Stimulated activated CD8-positive, alpha-beta memory T cell treated with anti-CD3 and anti-CD28 coated beads, Interleukin-4, amount 100 ng/mL, for 1 hour (primary cell): ENCODE data around the gene SRP9.
"Not testable (repeated sequence)": the region's sequence is repeated elsewhere in the genome, so short reads cannot be mapped to it uniquely, and the experiment has no call there.

ENCODE experiments used
- DNase-seq, 2 donors: peaks; one replicate each; pipeline ENCODE4 v3.0.0-alpha.2; 2020; ENCODE audit warnings: low read depth in 2 of 2, low spot score in 1 of 2

SRP9 gene

DNA sequence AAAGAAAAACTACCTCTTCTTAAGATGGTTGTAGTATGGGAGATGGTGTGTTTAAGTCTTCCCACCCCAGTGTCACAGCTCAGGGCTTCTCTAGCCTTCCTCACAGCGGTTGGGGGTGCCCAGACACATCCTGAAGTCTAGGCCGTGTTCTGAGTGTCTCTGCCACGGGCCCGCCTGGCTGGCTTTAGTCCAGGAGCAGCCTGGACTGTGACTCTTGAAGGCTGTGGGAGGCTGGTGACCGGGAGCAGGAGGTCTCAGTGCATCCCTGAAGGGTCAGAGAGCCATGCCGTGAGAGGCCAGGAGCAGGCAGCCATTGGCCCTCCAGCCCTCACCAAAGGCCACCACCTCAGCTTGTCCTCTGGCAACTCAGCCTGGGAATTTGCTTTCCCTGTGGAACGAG is 36.8 kb downstream of the SRP9 start:
- no peak for DNase-seq

DNA sequence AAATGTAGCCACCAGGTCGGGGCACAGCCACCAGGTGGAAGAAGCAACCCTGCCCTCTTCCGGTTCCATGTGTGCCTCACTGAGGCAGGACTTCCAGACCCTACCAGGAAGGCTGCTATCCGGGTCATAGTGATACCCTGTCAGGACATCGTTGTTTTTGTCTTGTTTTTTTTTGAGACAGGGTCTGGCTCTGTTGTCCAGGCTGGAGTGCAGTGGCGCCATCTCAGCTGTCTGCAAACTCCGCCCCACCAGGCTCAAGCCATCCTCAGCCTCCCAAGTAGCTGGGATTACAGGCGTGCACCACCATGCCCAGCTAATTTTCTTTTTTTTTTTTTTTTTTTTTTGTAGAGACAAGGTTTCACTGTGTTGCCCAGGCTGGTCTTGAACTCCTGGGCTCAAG is 37.5 kb downstream of the SRP9 start:
- not testable (repeated sequence) for DNase-seq

DNA sequence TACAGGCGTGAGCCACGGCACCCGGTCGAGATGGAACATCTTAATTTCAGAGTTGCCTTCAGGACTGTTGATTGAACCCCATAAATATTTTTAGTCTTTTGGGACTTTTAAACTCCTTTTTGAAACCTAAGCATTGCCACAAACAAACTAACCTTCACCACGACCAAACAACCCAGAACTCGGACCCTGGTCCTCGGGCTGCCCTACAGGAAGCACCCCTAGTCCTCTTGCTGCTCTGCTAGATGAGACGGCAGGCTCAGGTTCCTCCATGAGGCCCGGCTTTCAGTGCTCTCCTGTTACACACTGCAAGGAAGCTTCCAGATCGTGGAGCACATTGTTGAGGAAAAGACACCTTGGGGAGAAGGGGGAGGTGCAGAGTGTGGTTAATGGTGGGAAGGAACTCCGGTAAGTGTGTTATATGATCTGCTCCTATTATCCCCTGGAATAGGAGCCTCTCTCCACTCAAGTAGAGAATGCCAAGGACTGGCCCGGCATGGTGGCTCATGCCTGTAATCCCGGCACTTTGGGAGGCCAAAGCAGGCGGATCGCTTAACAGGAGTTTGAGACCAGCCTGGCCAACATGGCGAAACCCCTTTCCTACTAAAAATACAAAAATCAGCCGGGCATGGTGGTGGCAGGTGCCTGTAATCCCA is 38.0 kb downstream of the SRP9 start:
- DNase-seq: no peak

DNA sequence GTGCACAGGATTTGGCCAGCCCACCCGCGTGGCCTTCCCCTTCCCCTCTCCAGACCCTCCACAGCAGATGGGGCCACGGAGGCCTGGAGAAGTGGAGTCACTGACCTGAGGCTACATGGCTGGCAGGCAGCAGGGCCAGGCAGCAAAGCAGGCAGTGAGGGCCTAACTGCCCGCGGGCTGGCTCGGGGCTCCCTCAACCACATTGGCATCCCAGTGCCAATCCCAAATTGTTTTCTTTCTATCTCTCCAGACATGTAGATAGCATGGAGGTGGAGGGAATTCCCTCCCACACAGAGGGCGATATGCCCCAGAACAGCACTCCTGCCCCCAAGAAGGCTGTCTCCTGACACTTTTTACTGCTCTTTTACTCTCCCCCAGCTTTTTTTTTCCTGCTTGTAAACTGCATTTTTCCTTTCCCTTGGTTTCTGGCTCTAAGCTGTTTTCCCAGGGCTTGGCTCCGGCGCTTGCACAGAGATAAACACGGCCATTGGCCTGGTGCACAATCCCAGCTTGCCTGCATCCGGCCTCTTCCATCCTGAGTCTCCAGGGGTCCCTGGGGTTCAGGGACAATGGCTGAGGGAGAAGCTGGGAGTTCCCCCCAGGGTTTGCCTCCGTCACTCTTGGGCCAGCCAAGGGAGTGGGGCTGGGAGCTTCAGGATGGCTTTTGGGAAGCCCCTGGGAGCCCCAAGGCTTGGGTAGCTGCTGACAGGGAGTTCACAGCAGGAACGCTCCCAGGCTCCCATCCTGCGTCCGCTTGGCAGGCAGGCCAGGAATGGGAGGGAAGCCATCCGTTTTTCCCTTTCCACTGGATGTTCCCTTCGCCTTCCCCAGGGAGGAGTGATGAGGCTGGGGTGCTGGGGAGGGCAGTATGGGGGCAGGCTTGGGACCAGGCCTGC is 39.3 kb downstream of the SRP9 start:
- DNase-seq: no peak

DNA sequence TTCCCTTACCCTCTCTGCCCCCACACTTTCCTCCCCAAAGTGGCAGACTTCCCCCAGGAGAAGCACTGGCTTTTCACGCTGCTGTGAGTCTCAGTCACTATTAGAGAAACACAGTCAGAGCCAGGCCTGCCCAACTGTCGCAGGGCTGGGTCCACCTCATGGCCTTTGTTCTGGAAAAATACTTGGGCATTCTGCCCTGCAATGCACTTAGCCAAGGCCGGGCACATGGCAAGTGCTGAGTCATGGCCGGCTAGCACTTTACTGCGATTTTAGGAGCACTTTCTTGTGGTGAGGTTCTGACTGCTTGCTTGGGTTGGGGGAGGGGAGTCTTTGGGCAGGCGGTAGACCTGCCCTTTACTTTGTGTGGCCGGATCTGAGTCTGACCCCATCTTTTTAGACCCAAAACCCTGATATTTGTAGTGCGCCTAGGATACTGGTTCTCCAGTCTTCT is 40.0 kb downstream of the SRP9 start:
- DNase-seq: no peak

DNA sequence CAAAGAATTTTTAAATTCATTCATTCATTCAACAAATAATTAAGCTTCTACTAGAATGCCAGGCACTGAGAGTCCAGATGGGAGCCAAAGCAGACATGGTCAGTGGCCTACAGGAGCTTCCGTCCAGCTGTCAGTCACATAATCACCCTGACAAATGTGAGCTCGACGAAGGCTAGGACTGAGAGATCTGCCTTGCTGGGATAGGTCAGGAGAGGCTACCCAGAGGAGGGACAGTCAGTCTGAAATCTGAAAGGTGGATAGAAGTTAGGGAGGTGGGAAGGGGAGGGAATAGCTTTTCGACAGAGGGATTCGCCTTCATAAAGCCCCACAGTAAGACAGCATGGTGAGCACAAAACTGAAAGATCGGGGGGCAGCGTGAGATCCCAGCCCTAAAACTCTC is 40.6 kb downstream of the SRP9 start:
- no peak for DNase-seq

DNA sequence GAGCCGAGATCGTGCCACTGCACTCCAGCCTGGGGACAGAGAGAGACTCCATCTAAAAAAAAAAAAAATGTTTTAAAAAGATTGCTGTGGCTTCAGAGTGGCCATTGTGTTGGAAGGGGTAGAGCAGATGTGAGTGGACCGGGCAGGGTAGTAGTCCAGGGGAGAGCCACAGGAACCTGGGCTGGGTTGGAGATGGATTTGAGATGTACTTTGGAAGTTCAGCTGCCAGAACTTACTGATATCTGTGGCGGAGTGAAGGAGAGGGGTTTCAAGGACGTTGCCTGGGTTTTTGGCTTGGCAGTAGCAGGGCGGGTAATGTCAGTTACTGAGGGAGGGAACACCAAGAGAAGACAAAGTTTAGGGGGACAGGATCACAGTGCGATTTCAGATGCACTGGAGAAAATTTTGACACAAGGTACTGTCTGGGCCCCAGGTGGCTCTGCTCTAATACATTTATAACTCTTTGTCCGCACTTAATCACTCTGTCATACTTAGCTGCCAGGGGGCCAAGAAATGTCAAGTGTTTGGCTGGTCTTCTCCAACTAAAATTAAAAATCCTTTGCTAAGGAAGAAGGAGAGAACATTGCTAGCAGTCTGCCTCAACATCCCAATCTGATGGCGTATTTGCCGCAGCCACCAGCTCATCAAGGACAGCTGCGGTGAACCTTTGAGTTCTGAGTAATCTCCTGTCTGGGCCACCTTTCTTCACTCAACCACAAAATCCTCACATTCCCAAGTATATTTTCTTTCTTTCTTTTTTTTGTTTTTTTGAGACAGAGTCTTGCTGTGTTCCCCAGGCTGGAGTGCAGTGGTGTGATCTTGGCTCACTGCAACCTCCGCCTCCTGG is 41.9 kb downstream of the SRP9 start:
- no peak for DNase-seq

DNA sequence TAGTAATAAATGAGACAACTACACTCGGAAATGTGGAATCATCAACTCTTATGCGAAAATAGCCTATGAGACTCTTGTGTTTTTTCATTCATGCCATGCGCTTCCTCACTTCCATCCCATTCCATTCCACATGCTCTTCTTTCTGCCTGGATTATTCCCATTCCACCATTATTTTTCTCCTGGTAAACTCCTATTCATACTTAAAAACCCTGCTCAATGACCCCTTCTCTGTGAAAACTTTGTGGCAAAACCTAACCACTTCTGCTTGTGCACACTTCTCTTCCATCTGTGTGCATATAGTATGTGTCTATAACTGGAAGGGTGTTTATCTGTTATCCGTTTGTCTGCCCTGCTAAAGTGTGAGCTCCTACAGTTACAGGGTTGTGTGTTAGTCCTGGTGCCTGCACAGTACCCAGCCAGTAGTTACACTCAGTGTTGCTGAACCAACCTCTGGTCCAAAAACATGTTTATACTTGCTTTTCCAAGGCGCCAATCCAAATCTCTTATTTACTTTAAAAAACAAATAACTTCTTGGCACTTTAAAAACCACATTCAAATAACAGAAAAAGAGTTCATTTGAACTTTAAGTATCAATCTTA is 43.0 kb downstream of the SRP9 start:
- no peak for DNase-seq

DNA sequence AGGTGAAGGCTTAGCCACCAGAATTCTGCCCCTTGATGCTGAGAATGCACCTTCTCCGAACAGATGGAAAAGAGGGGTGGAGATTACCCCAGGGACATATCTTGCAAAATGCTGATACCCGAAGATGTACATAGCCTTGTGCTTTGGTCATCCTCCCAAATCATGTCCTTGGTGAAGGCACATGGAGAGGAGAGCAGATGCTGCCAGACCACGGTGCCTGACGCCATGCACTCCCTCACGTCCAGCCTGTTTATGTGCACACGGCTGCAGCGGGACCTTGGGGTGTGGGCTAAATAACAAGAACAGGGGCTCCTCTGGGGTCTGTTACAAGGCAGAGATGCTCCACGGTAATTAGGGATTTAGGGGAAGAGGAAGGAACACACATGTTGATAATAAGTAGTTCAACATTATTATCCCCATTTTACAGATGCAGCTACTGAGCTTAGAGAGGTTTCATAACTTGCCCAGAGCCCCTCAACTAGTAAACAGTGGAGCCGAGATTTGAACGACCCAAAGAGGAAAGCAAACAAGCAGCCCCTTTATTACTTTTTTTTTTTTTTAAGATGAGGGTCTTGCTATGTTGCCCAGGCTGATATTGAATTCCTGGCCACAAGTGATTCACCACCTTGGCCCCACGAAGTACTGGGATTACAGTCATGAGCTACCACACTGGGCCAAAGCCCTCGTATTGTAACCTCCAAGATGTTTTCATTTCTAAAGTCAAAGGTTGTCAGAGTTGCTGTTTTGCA is 45.2 kb downstream of the SRP9 start:
- DNase-seq: no peak

DNA sequence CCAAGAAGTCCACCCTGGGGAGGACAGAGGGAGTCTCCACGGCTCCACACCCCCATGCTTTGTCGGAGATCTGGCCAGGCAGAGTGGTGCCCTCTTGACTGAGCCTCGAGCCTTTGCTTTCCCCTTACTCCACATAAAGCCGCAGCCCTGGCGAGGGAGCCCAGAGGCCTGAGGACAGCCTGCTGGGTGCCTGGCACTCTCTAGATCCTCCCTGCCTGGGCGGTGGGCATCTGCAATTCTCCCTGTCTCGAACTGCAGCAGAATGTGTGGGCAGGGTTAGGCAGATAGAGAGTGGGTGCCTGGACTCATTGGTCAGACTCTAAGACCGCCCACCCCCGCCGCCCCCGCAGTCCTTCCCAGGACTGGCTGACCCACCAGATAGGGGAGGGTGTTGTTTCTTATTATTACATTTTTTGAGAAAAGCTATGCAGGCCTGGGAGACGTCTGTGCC is 46.2 kb downstream of the SRP9 start:
- DNase-seq: no peak

DNA sequence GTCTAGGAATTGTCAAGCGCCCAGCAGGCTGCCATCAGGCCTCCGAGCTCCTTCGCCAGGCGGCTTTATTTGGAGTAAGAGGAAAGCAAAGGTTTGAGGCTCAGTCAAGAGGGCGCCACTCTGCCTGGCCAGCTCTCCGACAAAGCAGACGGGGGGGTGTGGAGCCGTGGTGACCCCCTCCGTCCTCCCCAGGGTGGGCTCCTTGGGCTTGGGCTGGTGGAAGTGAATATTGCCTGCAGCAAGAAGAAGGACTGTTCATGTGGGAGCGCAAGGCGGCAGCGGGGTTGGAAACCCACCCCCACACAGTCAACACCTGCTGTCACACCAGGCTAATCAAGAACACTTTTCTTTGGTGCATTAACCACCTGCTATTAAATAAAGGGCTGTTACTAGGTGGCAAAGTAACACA is 46.9 kb downstream of the SRP9 start:
- DNase-seq: no peak

DNA sequence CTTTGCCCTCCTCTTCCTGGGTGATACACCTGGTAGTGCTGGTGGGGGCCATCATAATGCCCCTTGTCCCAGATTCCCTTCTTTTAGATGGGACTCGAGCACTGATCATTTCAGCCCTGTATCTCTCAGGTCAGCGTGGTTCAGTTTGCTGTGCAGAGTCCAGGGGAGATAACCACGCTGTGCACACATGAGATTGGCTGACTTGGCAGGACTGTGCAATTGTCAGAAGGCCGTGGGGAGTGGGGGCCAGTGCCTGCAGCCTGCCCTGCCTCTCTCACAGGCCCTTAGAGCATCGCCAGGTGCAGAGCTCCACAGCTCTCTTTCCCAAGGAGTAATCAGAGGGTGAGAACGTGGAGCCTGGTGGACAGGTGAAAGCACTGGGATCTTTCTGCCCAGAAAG is 47.5 kb downstream of the SRP9 start:
- DNase-seq: no peak

DNA sequence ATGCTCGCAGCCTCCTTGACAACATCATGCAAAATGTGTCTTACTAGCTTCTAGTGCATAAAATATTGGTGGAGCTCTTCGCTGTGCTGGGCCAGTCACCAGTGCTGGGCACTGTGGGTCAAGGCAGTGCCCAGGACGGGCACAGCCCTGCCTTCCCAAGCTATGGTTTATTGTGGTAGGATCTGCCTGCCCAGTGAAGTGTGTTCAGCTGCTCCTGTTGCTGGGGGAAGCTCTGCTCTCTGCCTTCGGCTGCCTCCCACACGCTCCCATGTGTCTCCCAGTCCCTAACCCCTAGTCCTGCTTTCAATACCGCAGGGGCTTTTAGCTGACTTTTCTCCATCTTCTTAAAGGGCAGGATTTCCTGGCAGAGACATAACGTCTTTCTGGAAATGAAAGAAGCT is 48.0 kb downstream of the SRP9 start:
- DNase-seq: no peak

DNA sequence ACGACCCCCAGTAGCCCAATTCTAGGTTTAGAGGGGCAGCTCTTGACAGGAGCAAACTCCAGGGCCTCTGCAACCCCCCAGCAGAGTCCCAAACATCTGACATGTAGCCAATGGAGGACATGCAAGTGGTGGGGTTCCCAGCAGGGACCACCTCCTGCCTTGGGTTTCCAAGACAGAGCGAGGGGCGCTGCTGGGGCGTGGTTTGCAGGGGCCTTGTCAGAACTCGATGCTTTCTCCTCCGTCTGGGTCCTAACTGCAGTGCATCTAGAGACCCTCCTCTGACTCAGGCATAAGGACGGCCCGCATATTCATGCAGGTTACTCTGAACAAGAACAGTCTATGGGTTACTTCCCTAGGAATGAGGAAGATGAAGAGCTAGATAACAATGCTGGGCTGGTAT is 49.5 kb downstream of the SRP9 start:
- DNase-seq: no peak

DNA sequence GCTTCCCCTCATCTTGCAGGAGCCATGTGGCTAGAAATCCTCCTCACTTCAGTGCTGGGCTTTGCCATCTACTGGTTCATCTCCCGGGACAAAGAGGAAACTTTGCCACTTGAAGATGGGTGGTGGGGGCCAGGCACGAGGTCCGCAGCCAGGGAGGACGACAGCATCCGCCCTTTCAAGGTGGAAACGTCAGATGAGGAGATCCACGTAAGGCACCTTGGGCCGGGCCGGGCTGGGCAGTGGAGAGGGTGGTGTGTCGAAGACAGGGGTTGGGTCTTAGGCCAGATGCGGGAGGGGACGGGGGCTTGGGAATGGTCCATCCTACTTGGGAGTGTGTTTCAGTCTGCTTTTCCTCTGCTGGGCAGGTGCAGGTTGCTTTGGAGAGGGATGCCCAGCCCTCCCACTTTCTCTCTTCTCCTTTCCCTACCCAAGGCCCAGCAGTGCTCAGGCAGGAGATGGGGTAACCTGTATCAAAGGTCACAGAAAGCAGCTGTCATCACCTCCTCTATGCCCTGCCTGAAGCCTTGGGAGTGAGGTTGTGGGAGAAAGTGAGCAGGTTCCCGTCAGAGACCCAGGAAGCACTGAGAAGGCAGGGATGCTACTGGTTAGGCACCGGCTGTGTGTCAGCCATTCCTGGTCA is 51.2 kb downstream of the SRP9 start:
- DNase-seq: no peak

DNA sequence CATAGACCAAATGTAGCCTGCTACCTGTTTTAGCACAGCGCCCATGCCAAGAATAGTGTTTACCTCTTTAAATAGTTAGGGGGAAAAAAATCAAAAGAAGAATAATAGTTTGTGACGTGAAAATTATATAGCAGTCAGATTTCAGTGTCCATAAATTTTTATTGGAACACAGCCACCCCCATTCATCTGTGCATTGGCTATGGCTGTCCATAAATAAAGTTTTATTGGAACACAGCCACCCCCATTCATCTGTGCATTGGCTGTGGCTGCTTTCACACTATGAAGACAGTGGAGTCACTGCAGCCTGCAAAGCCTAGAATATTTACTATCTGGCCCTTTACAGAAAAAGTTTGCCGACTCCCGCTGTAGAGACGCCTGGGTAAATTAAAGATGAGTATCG is 53.2 kb downstream of the SRP9 start:
- DNase-seq: no peak

DNA sequence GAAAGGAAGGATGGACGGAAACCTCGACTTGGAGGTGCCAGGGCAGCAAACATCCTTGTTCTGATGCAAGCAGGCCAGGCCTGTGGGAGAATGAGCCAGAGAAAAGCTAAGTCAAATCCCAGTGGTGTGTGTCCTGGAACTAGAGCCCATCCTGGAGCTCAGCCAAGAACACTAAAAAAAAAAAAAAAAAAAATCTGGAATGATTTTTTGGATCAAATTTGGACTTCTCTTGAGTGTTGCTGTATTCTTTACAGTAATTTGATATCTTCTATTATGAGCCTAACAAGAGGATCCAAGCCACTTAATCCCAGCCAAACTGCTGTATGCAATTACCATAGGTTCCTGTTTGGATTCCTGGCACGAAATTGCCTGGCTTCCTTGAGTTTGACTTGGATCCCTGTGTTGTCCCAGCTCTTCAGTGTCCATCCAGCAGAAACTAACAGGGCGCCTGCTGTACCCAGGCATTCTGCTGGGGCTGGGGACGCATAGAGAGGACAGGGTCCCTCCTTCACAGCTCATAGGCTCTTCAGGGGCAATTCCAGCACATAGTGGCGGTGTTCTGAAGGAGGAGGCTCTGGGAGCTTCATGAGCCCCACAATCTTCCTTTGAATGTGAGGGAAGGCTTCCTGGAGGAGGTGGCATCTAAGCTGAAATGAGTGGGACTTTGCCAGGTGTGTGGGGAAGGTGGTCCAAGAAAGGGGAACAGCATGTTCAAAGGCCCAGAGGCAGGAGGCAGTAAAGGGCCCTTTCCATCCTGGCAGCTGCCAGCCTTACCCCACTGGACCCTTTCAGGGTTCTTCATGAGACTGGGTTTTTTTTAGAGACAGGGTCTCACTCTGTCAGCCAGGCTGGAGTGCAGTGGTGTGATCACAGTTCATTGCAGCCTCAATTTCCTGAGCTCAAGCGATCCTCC is 57.0 kb downstream of the SRP9 start:
- DNase-seq: no peak

DNA sequence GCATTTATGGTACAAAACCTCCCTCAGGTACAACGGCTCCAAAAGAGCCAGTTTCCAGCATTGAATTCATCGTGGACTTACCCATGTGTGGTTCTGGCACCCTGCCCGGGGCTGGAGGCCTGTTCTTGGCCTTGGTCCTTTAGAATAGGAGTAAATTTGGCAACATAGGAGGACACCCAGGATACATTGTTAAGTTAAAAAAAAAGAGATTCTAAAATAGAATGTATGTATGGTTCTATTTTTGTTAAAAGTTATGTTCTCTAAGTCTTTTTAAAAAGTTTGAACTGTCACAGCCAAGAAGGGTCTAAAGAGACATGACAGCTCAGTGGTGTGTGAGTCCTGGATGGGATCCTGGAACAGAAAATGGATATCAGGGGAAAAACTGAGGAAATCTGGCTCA is 58.2 kb downstream of the SRP9 start:
- DNase-seq: no peak

DNA sequence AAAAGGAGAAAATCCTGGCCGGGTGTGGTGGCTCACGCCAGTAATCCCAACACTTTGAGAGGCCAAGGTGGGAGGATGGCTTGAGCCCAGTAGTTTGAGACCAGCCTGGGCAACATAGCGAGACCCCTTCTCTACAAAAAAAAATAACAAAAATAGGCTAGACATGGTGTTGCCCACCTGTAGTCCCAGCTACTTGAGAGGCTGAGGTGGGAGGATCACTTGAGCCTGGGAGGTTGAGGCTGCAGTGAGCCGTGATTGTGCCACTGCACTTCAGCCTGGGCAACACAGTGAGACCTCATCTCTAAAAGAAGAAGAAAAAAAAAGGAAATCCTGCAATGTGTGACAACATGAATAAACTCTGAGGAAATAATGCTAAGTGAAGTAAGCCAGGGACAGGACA is 58.7 kb downstream of the SRP9 start:
- DNase-seq: not testable (repeated sequence)
